ENCODE results near the gene SLC25A25.
"Not testable (repeated sequence)": the region's sequence is repeated elsewhere in the genome, so short reads cannot be mapped to it uniquely, and the experiment has no call there.

The SLC25A25 gene

DNA sequence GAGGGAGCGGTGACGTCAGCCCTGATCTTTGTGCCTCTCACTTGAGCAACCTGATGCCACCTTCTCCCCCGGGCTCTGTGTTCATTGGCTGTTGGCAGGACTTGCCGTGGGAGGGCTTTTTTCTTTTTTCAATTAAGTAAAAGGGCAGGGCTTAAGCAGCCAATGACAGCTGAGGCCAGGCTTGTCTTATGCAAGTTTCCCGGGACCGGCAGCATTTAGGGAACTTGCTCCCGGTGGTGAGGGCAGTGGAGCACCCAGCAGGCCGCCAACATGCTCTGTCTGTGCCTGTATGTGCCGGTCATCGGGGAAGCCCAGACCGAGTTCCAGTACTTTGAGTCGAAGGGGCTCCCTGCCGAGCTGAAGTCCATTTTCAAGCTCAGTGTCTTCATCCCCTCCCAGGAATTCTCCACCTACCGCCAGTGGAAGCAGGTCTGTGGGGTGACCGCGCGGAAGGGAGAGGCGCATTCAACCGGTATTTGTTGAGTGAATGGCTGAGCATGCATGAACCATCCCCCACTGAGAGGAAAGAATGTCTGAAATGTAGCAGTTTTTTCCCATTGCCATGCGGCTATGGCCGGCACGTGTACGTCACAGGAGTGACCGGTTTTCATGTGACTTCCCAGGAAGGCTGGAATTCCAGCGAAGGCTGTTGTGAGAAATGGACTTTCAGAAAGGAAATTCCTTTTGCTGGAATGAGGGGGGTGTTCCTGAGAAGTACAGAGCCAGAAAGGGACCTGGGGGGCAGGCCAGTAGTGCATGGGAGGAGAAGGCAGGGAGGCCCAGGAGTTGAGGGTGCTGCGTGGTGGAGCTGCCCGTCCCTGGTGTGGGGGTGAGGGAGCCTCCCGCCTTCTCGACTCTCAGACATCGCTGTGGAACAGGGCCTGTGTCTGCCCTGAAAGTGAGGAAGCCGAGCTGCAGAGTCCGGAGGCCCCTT lies 30.5 kb downstream of the SLC25A25 start:
- DNase-seq = peak; percentile 78

- no peak for DNase-seq
Measured at GRCh38 chr9:128099231-128099931, 31.3 kb downstream of the SLC25A25 start.

DNA sequence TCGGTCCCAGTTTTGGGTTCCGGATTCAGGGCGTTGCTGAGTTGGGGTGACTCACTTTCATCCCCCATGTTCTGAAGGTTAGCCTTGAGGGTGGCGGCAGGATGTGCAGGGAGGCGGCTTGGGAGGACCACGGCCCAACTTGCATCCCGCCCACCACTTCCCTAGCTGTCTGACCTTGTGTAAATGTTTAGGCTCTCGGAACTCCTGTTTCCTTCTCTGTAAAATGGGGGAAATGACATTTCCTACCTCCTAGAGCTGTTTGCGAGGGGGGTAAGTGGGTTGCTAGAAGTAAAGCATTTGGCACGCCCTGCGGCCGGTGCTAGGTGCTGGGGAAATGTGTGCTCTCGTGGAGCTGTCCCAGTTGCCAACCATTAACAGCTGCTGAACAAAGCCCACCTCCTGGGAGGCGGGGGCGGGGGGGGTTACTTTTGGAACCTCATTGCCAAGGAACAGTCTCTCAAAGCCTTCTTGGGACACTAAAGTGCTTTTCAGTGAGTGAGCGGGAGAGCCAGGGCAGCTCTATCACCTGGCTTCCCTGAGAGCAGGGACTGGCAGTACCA lies 32.0 kb downstream of the SLC25A25 start:
- DNase-seq = no peak

- DNase-seq = no peak
Measured at GRCh38 chr9:128100581-128100980, 32.5 kb downstream of the SLC25A25 start.

DNA sequence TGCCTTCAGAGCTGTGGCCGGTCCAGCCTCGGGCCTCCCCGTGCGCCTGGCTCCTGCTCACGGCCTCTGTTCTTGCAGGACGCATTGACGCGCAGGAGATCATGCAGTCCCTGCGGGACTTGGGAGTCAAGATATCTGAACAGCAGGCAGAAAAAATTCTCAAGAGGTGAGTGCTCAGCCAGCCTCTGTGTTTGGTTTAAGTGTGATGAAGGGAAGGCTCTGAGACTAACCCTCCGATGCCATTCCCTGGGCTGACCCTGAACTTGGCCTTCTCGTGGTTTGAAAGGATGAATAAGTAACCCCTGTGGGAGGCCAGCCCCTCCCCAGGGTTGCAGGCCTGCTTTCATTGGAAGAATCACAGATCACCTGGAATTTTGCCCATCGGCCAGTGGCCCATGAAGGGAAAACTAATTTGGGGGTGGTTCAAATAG lies 33.2 kb downstream of the SLC25A25 start:
- DNase-seq = no peak

DNA sequence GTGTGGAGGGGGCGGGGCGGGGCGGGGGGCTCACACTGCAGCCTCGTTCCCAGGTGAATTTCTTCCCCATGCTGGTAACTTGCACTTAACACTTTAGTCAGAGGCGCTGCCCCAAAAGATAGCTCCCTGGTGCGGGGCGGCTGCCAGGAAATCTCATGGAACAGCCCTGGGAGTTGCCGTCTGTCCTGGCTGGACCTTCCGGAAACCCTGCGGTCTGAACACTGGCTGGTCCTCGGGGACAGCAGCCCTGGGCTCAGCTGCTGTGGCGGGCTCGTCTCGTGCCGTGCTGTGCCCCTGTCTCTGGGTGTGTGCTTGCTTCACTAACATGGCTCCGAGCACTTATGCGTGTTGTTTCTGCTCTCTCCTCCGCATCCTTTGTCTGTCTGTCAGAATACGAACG lies 33.7 kb downstream of the SLC25A25 start:
- DNase-seq = no peak

- no peak for DNase-seq
Measured at GRCh38 chr9:128102196-128102595, 34.2 kb downstream of the SLC25A25 start.

DNA sequence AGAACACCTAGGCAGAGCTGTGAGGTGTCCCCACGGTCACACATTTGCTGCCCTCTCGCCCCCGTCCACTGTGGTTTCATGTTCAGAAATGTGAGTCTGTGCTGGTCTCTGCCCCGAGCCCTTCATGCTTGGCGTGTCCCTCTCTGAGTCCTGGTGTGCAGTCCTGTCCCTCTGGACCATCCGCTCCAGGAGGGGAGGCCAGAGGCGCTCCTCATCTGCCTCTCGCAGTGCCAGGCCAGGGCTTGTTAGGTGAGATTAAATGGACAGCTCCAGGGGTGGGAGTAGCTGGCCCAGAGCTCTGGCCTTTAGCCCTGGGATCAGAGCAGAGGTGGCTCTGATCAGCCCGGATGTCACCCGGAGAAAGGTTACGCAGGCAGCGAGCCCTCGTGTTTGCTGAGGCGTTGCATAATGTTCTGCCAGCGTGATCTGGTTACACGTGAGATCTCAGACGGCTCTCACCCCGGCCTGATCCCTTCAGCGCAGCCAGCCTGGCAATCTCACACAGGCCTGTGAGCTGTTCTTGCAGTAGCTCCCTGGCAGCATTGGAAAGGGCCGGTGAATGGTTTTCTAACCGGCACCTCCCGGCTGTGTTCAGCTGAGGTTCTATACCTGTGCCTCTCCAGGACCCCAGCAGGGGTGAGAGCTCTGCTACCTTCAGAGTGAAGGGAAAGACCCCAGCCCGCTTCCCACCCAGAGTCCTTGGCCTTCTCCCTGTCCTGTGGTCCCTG lies 35.0 kb downstream of the SLC25A25 start:
- DNase-seq = no peak

GRCh38 chr9:128103589-128103962 lies 35.5 kb downstream of the SLC25A25 start:
- no peak for DNase-seq

DNA sequence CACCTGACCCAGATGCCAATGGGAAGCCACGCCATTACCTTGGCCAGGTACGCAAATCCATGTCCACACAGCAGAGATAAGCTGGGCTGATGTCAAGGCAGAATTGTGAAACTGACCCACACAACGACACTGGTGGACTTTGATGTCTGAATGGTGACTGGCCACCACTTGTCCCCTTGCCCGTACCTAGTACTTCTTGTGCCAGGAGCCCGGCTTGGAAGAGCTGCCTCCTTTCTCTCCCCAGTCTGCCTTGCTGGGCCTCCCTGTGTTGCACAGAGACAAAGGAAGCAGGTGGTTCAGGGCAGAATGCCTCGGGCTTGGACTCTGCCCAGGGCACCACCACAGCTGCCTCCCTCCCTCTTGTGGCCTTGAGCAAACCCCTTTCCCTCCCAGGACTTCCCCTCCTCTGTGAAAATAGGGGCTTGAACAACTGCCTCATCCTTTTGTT lies 36.2 kb downstream of the SLC25A25 start:
- DNase-seq = no peak

- DNase-seq = no peak
Measured at GRCh38 chr9:128105538-128106175, 37.6 kb downstream of the SLC25A25 start.

DNA sequence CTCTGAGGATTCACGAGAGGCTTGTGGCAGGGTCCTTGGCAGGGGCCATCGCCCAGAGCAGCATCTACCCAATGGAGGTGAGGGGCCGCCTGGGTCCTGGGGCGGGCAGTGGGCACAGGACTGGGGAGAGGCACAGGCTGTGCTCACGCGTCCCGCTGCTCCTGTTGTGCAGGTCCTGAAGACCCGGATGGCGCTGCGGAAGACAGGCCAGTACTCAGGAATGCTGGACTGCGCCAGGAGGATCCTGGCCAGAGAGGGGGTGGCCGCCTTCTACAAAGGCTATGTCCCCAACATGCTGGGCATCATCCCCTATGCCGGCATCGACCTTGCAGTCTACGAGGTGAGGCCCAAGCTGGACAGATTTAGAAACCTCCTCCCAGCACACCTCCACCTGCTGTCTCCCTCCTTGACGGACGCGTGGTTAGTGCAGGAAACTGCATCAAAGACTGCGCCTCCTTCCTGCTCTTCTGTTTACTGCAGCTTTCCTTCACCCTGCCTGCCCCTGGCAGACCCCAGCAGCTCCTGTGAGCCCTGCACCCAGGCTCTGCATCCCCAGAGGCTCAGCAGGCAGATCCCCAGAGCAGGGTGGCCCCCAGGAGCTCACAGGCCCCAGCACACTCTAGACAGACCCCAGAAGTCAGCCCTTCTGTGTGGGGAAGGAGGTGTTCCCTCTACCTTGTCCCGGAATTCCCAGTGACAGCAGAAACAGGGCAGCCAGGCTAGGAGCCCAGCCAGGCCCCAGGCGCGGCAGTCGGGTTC lies 38.3 kb downstream of the SLC25A25 start:
- no peak for DNase-seq

DNA sequence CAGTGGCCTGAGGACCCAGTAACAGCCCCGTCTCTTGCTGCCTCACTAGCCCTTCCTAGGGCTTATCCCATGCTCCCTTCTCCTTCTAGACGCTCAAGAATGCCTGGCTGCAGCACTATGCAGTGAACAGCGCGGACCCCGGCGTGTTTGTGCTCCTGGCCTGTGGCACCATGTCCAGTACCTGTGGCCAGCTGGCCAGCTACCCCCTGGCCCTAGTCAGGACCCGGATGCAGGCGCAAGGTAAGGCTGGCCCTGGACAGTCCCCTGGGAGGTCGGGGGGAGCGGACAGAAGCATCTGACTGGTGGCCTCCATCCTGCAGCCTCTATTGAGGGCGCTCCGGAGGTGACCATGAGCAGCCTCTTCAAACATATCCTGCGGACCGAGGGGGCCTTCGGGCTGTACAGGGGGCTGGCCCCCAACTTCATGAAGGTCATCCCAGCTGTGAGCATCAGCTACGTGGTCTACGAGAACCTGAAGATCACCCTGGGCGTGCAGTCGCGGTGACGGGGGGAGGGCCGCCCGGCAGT lies 39.0 kb downstream of the SLC25A25 start:
- DNase-seq = no peak

DNA sequence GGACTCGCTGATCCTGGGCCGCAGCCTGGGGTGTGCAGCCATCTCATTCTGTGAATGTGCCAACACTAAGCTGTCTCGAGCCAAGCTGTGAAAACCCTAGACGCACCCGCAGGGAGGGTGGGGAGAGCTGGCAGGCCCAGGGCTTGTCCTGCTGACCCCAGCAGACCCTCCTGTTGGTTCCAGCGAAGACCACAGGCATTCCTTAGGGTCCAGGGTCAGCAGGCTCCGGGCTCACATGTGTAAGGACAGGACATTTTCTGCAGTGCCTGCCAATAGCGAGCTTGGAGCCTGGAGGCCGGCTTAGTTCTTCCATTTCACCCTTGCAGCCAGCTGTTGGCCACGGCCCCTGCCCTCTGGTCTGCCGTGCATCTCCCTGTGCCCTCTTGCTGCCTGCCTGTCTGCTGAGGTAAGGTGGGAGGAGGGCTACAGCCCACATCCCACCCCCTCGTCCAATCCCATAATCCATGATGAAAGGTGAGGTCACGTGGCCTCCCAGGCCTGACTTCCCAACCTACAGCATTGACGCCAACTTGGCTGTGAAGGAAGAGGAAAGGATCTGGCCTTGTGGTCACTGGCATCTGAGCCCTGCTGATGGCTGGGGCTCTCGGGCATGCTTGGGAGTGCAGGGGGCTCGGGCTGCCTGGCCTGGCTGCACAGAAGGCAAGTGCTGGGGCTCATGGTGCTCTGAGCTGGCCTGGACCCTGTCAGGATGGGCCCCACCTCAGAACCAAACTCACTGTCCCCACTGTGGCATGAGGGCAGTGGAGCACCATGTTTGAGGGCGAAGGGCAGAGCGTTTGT lies 39.6 kb downstream of the SLC25A25 start:
- DNase-seq = no peak

DNA sequence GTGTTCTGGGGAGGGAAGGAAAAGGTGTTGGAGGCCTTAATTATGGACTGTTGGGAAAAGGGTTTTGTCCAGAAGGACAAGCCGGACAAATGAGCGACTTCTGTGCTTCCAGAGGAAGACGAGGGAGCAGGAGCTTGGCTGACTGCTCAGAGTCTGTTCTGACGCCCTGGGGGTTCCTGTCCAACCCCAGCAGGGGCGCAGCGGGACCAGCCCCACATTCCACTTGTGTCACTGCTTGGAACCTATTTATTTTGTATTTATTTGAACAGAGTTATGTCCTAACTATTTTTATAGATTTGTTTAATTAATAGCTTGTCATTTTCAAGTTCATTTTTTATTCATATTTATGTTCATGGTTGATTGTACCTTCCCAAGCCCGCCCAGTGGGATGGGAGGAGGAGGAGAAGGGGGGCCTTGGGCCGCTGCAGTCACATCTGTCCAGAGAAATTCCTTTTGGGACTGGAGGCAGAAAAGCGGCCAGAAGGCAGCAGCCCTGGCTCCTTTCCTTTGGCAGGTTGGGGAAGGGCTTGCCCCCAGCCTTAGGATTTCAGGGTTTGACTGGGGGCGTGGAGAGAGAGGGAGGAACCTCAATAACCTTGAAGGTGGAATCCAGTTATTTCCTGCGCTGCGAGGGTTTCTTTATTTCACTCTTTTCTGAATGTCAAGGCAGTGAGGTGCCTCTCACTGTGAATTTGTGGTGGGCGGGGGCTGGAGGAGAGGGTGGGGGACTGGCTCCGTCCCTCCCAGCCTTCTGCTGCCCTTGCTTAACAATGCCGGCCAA lies 40.4 kb downstream of the SLC25A25 start:
- no peak for DNase-seq

GRCh38 chr9:128109050-128109709 lies 41.1 kb downstream of the SLC25A25 start:
- no peak for DNase-seq

GRCh38 chr9:128111726-128112125 lies 43.7 kb downstream of the SLC25A25 start:
- DNase-seq = not testable (repeated sequence)

DNA sequence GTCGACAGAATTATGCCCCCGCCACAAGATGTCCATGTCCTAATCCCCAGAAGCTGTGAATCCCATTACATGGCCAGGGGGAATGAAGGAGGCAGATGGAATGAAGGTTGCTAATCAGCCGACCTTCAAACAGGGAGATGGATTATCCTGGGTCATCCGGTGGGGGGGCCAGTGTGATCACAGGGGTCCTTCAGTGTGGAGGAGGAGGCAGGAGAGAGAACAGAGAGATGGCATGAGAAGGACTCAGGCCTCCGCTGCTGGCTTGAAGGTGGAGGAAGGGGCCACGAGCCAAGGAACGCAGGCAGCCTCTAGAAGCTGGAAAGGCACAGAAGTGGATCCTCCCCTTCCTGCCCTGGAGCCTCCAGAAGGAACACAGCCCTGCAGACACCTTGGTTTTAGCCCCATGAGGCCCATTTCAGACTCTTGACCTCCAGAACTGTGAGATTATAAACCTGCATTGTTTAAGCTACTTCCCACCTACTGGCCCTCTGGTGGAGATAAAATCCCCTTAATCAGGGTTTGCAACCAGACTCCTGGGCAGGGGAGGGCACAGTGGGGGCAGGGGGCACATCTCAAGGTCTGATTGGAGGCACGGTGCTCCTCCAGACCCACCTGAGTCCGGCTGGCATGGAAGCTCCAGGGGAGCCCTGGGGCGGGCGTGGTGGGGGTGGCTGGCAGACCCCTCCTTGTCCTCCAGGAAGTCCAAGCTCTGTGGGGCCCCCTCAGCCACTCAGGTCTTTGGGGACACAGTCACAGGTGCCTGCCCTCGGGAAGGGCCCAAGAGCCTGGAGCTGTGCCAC lies 45.7 kb downstream of the SLC25A25 start:
- DNase-seq = no peak

Measured in stimulated activated CD4-positive, alpha-beta T cell treated with anti-CD3 and anti-CD28 coated beads, Interleukin-1b, Interleukin-23, amount 100 ng/mL, for 48 hours (primary cell).